Pancreas (tissue), 10 donors: ENCODE results near the gene MCOLN2. TPM values are rescaled to one million over a fixed set of nuclear protein-coding genes. Genes with fewer than 3 reads are reported as not detected.

Experiments used
- ATAC-seq, 4 donors: fragments of 200-7000 bp; cut with Tn5 transposase; one replicate each; pipeline versions ENCODE4 v1.8.0 to v1.9.1; 2020; ENCODE audit warnings: mild to moderate bottlenecking in 4 of 4, moderate library complexity in 4 of 4
- DNase-seq, 6 donors: peaks; one replicate each; pipeline ENCODE4 v3.0.0-alpha.2; 2020
- FAIRE-seq: peaks from 2 replicates; lab custom pipeline; 2012; peaks lifted over from hg19 to GRCh38; lab: Jason Lieb, UNC
- H3K27ac ChIP-seq, 4 donors: fragments of 200-600 bp; sonication (generic); 1 replicate in 3 of 4; 2 replicates in 1 of 4; pipeline versions ENCODE4 v1.5.0 to v1.8.0; 2020
- H3K27me3 ChIP-seq, 4 donors: fragments of 200-600 bp; one replicate each; pipeline ENCODE4 v1.8.0; 2021
- H3K36me3 ChIP-seq, 3 donors: fragments of 200-600 bp; sonication (generic) in 1 of 3; one replicate each; pipeline versions ENCODE4 v1.5.0 to v1.8.0; 2020 to 2021
- H3K4me1 ChIP-seq, 3 donors: fragments of 200-600 bp; one replicate each; pipeline ENCODE4 v1.8.0; 2021
- H3K4me3 ChIP-seq, 4 donors: fragments of 200-600 bp; sonication (generic) in 2 of 4; one replicate each; pipeline versions ENCODE4 v1.5.0 to v1.8.0; 2020 to 2021
- H3K9me3 ChIP-seq, 4 donors: fragments of 200-600 bp; one replicate each; pipeline ENCODE4 v1.8.0; 2021
- WGBS, 2 donors: extraction: QIAGEN DNeasy Blood & Tissue Kit; methylation state at CpG; one replicate each; pipeline ENCODE4 v1.1.7; 2013; 5-methylcytosine and 5-hydroxymethylcytosine counted together
- intact Hi-C, 3 donors: fragments of 100-400 bp; cut with DNase I; formaldehyde crosslinking; loops; one replicate each; pipeline versions ENCODE4 v1.11.1 to v1.14.2; 2022
- polyA plus RNA-seq, 2 donors: library from polyadenylated mRNA; stranded (reverse); fragments of 200-250 nt; gene quantifications; one replicate each; pipeline ENCODE4 v1.2.3, GENCODE V29; 2013
- total RNA-seq, 6 donors: library from RNA; stranded (reverse); fragmentation: NEBNext Ultra II Directional in 4 of 6; extraction: Animal tissue kit (Norgen Biotek cat#: 25700) in 4 of 6; gene quantifications; one replicate each; pipeline versions ENCODE4 v1.2.1 to v1.2.4, GENCODE V29; 2021 to 2023
- TF ChIP-seq, protein P1 (sequence below), 4 donors: fragments of 200-600 bp; sonication (generic) in 3 of 4; IDR thresholded peaks; one replicate each; pipeline versions ENCODE4 v1.5.0 to v1.8.0; 2021; ENCODE audit warnings: antibody characterized with exemption in 4 of 4
- donor health status: healthy with polysubstance abuse.
- donor health status: DM: no; HTN: no; CAD: no; lungs with moderate emphysema.
- donor health status: DM: no; HTN: no; CAD: no.
- donor health status: control.
- donor health status: control.
- donor health status: Bipolar disorder and iron deficiency.
- donor health status: DM: yes; HTN: yes; CAD: no.
- donor health status: DM: no; HTN: no; CAD: no.
- donor health status: DM: no; HTN: no; CAD: no.
- donor health status: DM: yes; HTN: yes; CAD: no.

MCOLN2 gene
- total and polyA plus RNA-seq, 8 donors = 0.47 to 1.7 (median 0.97) TPM

DNA sequence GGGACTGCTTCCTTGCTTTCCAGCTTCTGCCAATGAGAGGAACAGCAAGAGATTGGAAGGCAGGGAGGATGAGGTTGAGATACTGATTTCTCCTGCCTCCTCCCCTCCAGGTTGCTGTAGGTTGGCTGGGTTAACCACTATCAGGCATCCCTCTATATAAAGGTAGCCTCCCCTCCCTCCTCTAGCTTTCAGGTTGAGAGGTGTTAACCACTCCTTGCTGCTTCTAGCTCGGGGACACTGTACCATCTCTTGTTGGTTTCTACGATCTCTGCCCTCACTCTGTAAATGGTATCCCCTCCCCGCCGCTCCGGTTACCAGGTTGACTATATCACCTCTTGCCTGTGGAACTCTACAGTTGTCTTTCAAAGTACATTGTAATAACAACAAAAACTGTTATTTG, 120.6 kb downstream of the MCOLN2 start:
- Histone ChIP-seq H3K4me3 (no peak overlapping the region), H3K4me1 (no peaks in the 10 kb centered on the region), H3K36me3 (no peaks in the 10 kb centered on the region), H3K27ac (no peak overlapping the region), H3K9me3 (no peaks in the 10 kb centered on the region), H3K27me3 (no peaks in the 10 kb centered on the region)
- ATAC-seq (no peak), FAIRE-seq (no peak), DNase-seq (no peak)
- intact Hi-C loops = no loop called here
- 79 to 93% methylated on average over 5 of the region's 5 CpGs for WGBS, 2 donors
- TF ChIP-seq, protein P1, sequence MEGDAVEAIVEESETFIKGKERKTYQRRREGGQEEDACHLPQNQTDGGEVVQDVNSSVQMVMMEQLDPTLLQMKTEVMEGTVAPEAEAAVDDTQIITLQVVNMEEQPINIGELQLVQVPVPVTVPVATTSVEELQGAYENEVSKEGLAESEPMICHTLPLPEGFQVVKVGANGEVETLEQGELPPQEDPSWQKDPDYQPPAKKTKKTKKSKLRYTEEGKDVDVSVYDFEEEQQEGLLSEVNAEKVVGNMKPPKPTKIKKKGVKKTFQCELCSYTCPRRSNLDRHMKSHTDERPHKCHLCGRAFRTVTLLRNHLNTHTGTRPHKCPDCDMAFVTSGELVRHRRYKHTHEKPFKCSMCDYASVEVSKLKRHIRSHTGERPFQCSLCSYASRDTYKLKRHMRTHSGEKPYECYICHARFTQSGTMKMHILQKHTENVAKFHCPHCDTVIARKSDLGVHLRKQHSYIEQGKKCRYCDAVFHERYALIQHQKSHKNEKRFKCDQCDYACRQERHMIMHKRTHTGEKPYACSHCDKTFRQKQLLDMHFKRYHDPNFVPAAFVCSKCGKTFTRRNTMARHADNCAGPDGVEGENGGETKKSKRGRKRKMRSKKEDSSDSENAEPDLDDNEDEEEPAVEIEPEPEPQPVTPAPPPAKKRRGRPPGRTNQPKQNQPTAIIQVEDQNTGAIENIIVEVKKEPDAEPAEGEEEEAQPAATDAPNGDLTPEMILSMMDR (IDR thresholded peaks at IDR 0.05) = no peak

Other genes with a start within 250 kb of the MCOLN2 start
- 10 to 100 TPM in 4 of 6 donors, 1 to 10 TPM in 2; 7.8 to 19.5 (median 12.7) TPM for gene LPAR3, start 103.9 kb downstream of the MCOLN2 start, total RNA-seq
- gene LPAR3, start 103.9 kb downstream of the MCOLN2 start, polyA plus RNA-seq = 1 to 10 TPM; 1.4 to 2.1 TPM
- gene MCOLN3, start 51.4 kb upstream of the MCOLN2 start, total RNA-seq = 1 to 10 TPM; 3.2 to 8.1 (median 5.2) TPM
- gene MCOLN3, start 51.4 kb upstream of the MCOLN2 start, polyA plus RNA-seq = 10 to 100 TPM in 1 of 2 donors, 1 to 10 TPM in 1; 9.5 to 11.2 TPM
- gene SYDE2, start 203.9 kb upstream of the MCOLN2 start, total RNA-seq = 1 to 10 TPM; 4.9 to 6.6 (median 5.5) TPM
- gene SYDE2, start 203.9 kb upstream of the MCOLN2 start, polyA plus RNA-seq = 1 to 10 TPM; 1.3 to 1.6 TPM